ENCODE data around the gene HIBCH. TPM values are rescaled to one million over a fixed set of nuclear protein-coding genes. Genes with fewer than 3 reads are reported as not detected.

Gene HIBCH
- total RNA-seq, 1 experiment from 2014 or later, result 21.7 TPM

DNA sequence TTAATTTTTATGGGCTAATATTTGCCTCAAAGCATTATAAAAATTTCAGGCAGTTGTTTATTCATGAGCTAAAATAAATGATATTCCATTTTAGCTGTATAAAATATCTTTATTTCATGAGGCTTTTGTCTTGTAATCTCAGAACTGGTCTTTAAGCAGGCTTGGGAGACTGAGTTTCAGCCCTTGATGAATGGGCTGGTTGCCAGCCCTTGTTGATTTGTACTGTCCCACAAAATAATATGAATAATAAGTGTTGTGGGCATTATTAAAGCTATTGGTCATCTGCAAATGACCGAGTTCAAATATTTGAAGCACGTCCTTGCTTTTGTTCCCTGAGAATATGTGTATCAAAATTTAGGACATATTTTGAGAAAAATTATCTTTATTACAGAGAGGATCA is 41.9 kb upstream of the HIBCH start:
- POLR2A ChIA-PET, result no interaction called here
- no peaks in the 10 kb centered on the region for H3K9me3 ChIP-seq (ENCODE audit: control insufficient read depth, insufficient read depth, low read depth, low read length)
- intact Hi-C loops (cut with micrococcal nuclease; ENCODE audit: unreplicated experiment) (no loop called here), in situ Hi-C loops (cut with HindIII; ENCODE audit: low pct_unique_long_range_greater_than_20kb, low sequenced_read_pairs) (no loop called here)
- ATAC-seq (no peak), DNase-seq (ENCODE audit: low read depth, low spot score) (no peak)
- no peak overlapping the region for H3K27ac ChIP-seq (ENCODE audit: low read length)
- H3K4me3 ChIP-seq (ENCODE audit: low read depth in 2 of 2, low read length in 2 of 2), result no peak overlapping the region
- no peaks in the 10 kb centered on the region for H3K36me3 ChIP-seq (ENCODE audit: control insufficient read depth, insufficient read depth, low read length)
- H3K27me3 ChIP-seq (ENCODE audit: control insufficient read depth, insufficient read depth, low read length), result no peaks in the 10 kb centered on the region
- CTCF ChIA-PET, result no interaction called here
- TF ChIP-seq TCF7L2 (IDR thresholded peaks at IDR 0.05; ENCODE audit: low read depth, low read length) (no peak), POLR2AphosphoS5 (IDR thresholded peaks at IDR 0.05; ENCODE audit: low read depth, low read length) (no peak), SIN3A (IDR thresholded peaks at IDR 0.05; ENCODE audit: borderline replicate concordance, insufficient read depth, low read depth, low read length) (no peak)
- TF ChIP-seq, protein P1, sequence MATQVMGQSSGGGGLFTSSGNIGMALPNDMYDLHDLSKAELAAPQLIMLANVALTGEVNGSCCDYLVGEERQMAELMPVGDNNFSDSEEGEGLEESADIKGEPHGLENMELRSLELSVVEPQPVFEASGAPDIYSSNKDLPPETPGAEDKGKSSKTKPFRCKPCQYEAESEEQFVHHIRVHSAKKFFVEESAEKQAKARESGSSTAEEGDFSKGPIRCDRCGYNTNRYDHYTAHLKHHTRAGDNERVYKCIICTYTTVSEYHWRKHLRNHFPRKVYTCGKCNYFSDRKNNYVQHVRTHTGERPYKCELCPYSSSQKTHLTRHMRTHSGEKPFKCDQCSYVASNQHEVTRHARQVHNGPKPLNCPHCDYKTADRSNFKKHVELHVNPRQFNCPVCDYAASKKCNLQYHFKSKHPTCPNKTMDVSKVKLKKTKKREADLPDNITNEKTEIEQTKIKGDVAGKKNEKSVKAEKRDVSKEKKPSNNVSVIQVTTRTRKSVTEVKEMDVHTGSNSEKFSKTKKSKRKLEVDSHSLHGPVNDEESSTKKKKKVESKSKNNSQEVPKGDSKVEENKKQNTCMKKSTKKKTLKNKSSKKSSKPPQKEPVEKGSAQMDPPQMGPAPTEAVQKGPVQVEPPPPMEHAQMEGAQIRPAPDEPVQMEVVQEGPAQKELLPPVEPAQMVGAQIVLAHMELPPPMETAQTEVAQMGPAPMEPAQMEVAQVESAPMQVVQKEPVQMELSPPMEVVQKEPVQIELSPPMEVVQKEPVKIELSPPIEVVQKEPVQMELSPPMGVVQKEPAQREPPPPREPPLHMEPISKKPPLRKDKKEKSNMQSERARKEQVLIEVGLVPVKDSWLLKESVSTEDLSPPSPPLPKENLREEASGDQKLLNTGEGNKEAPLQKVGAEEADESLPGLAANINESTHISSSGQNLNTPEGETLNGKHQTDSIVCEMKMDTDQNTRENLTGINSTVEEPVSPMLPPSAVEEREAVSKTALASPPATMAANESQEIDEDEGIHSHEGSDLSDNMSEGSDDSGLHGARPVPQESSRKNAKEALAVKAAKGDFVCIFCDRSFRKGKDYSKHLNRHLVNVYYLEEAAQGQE (IDR thresholded peaks at IDR 0.05; ENCODE audit: insufficient read depth in 1 of 2, low read depth in 2 of 2, low read length in 1 of 2), result no peak
- TF ChIP-seq, protein P2, sequence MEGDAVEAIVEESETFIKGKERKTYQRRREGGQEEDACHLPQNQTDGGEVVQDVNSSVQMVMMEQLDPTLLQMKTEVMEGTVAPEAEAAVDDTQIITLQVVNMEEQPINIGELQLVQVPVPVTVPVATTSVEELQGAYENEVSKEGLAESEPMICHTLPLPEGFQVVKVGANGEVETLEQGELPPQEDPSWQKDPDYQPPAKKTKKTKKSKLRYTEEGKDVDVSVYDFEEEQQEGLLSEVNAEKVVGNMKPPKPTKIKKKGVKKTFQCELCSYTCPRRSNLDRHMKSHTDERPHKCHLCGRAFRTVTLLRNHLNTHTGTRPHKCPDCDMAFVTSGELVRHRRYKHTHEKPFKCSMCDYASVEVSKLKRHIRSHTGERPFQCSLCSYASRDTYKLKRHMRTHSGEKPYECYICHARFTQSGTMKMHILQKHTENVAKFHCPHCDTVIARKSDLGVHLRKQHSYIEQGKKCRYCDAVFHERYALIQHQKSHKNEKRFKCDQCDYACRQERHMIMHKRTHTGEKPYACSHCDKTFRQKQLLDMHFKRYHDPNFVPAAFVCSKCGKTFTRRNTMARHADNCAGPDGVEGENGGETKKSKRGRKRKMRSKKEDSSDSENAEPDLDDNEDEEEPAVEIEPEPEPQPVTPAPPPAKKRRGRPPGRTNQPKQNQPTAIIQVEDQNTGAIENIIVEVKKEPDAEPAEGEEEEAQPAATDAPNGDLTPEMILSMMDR (IDR thresholded peaks at IDR 0.05), result no peak
- H3K4me1 ChIP-seq (ENCODE audit: control insufficient read depth, insufficient read depth, low read length), result peaks cover 9% of the 10 kb centered on the region
- no TSS peak for BruUV-seq (replicated peaks)

DNA sequence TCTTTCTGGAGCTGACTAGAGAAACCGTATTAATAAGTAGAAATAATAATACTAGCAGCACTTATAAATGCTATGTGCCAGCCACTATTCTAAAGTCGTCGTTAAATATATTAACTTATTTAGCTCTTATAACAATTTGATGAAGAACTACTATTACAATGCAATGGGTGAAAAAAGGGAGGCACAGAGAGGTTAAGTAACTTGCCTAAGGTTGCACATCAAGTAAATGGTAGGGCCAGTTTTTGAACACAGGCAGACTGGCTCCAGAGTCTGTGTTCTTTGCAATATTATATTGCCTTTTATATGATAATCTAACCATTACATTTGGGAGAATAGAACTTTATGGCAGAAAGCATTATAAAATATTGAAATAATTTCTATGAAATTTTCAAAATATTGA is 41.3 kb upstream of the HIBCH start:
- no TSS peak for BruUV-seq (replicated peaks)
- H3K4me3 ChIP-seq (ENCODE audit: low read depth in 2 of 2, low read length in 2 of 2), result no peak overlapping the region
- no peaks in the 10 kb centered on the region for H3K27me3 ChIP-seq (ENCODE audit: control insufficient read depth, insufficient read depth, low read length)
- ATAC-seq (no peak), DNase-seq (ENCODE audit: low read depth, low spot score) (no peak)
- TF ChIP-seq, protein P2 (IDR thresholded peaks at IDR 0.05), result no peak
- TF ChIP-seq TCF7L2 (IDR thresholded peaks at IDR 0.05; ENCODE audit: low read depth, low read length) (no peak), SIN3A (IDR thresholded peaks at IDR 0.05; ENCODE audit: borderline replicate concordance, insufficient read depth, low read depth, low read length) (no peak), POLR2AphosphoS5 (IDR thresholded peaks at IDR 0.05; ENCODE audit: low read depth, low read length) (no peak)
- TF ChIP-seq, protein P1 (IDR thresholded peaks at IDR 0.05; ENCODE audit: insufficient read depth in 1 of 2, low read depth in 2 of 2, low read length in 1 of 2), result no peak
- intact Hi-C loops (cut with micrococcal nuclease; ENCODE audit: unreplicated experiment) (no loop called here), in situ Hi-C loops (cut with HindIII; ENCODE audit: low pct_unique_long_range_greater_than_20kb, low sequenced_read_pairs) (no loop called here)
- ChIA-PET POLR2A (no interaction called here), CTCF (no interaction called here)
- peaks cover 9% of the 10 kb centered on the region for H3K4me1 ChIP-seq (ENCODE audit: control insufficient read depth, insufficient read depth, low read length)
- no peaks in the 10 kb centered on the region for H3K9me3 ChIP-seq (ENCODE audit: control insufficient read depth, insufficient read depth, low read depth, low read length)
- H3K36me3 ChIP-seq (ENCODE audit: control insufficient read depth, insufficient read depth, low read length), result no peaks in the 10 kb centered on the region
- H3K27ac ChIP-seq (ENCODE audit: low read length), result no peak overlapping the region
